SK-MEL-5 (cell line): ENCODE data around the gene OTOR. TPM values are rescaled to one million over a fixed set of nuclear protein-coding genes. Genes with fewer than 3 reads are reported as not detected.

Source experiments
- DNase-seq: peaks from one replicate; pipeline ENCODE4 v3.0.0-alpha.2; 2016; ENCODE audit warnings: low read depth, low spot score
- in situ Hi-C: cut with HindIII; loops from 2 replicates; pipeline ENCODE4 v1.10.0; 2016; ENCODE audit warnings: low sequenced_read_pairs, high pct_unique_total_duplicates, low pct_unique_long_range_greater_than_20kb
- total RNA-seq: library from RNA; depleted of rRNA; stranded (reverse); fragments of >200 nt; shearing (Covaris generic); gene quantifications from 2 replicates; pipeline ENCODE4 v1.2.3, GENCODE V29; 2014; rRNA removed

OTOR gene
- total RNA-seq, 1 experiment from 2014 or later, result not detected

GRCh38 chr20:16785226-16785625 is 37.1 kb downstream of the OTOR start:
- in situ Hi-C loops, result no loop called here
- no peak for DNase-seq

Other genes with a start within 250 kb of the OTOR start
- 13.4 and 14.7 TPM in 2 replicates for gene KIF16B, start 174.9 kb upstream of the OTOR start, total RNA-seq
- gene SNRPB2, start 18.3 kb upstream of the OTOR start, total RNA-seq, result 186 and 206 TPM in 2 replicates